GM19452 (cell line): ENCODE data around the gene MAB21L1.

Source experiments
- ATAC-seq: cut with Tn5 transposase; IDR thresholded peaks from one replicate; pipeline ENCODE4 v1.9.1; 2021; ENCODE audit not compliant: unreplicated experiment

Gene MAB21L1

DNA sequence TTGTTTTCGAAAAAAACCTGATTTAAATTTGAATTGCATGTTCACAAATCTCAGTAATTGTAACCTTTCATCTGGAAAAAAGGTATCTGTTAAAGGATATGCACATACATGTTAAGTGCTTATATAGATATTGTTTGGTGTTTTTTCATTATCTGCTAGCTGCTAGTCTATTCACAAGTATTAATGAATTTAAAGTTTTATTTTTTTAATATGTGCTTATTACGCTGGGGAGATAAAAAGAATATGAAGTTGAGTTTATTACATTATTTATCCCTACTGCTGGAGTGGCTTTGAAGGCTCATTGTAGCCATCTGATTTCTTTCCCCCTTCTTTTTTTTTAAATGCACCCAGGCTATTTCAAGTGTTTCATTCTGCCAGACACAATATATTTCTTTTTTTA, 3.9 kb upstream of the MAB21L1 start:
- no peak for ATAC-seq

DNA sequence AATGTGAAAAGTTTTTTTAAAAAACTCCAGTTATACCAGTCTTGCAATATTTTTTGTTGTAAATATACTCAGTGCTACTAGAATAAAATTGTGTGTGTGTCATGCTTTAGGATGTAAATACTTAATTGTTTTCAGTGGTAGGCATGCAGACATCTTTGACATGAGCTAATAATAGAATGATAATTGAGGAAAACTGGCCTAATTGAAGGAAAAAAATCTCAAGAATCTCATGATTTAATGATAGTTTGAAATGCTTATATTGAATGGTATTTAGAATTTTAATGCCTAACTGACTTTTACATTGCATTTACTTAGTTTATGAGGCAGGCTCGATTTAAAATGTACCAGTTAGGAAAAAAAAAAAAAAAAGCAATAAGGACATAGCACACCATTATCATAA, 3.2 kb upstream of the MAB21L1 start:
- ATAC-seq, result no peak

DNA sequence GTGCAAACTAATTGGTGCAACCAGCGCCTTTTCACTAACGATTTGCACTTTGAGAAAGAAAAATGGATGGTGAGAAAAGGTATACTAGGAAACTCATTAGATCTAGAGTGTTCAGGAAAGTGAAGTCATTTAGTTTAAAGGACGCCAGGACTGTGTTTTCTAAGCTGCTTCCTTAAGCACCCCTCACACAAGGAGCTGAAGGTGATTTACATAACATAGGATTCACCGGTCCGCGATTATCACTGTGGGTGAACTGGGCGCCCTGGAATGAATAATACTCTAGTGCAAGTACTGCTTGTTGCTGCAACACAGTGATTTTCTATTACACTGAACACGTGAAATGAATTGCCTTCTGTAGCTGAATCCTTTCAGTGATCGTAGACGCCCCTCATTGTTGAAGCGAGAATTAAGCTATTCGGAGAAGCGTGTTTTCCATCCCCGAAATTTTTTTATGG, 2.6 kb upstream of the MAB21L1 start:
- ATAC-seq, result no peak

DNA sequence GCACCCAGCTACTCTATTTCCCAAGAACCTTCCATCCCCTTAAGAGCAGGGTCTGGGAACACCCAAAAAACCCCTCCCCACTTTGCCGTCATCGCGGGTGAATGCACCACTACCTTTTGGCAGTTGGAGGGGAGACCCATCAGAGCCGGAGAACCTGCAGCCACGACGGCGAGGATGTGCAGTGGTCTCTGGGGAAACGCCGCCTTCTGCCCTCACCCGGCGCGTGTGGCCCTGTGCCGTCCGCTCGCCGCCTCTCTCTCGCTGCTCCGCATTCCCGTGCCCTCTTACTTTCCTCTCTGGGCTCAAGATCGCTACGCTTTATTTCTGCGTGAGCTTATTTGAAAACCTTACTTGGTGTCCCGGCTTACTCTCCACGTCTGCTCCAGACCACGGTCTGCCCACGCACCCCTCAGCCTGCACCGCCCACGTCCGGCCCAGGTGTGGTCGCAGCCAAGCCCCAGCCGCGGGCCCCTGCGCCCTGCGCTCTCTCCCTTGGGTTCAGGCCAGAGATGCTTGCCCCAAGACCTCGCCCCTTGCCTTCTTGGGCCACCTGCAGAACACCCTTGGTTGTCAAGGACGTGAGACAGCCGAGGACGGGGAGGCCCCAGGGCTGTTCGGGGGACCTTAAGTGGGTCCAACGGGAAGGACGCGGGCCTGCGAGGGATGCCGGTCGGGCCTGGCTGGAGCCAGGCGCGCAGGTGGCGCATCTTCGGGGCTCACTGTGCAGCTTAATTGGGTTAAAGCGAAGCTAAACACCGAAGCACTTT, 2.0 kb upstream of the MAB21L1 start:
- ATAC-seq, result no peak

DNA sequence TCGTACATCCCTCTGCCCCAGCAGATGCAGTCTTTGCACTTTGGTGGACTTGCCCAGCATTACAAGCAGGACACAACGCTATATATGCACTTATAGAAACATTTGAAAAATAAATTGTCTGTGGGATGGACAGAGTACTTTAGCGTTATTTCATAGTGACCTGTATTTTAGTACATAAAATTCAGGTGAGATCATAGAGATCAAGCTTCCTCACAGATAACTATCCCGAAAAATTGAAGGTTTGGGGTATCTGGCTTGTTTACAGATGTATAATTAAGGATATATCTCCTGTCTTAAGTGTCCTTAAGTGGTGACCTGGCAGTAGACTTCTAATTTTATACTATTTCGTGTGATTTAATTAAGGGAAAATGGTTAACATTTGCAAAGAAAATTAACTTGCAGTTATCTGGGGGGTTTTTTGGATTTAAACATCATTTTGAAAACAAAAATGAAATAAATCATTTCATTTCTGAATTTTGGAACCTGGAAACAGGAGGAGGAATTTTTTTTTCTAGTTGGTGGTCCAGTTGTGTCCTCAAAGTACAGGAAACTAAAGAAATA, 977 bp upstream of the MAB21L1 start:
- no peak for ATAC-seq

DNA sequence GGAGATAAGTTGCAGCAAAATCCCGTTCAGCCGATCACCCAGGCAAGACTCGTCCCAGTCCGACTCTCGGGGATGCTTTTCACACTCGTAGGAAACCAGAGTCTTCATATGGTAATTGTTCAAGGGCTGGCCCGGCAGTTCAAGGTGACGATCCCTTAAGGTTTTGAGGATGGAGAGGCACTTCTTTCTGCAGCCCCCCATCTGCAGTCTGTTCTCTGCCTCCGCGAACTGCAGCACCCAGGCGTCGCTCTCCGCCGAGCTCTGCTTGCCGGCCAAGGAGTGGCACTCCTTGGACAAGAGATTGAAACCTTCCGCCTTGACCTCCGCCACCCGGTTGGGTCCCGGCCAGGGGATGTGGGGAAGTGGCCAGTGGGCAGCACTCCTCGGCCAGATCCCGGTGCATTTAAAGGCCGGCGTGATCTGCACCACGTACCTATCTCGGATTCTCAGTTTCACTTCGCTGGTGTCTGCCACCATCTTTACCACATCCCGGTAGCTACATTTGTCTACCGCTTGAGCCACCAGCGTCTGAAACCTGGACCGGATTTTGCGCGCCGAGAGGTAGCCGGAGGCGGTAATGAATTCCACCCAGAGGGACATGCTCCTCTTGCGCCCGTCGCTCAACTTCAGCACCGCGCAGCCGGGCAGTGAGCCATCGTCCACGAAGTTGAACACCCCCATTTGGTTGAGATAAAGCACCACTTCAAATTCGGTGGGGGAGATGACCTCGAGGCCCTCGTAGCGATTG, 1.1 kb downstream of the MAB21L1 start:
- ATAC-seq, result no peak

DNA sequence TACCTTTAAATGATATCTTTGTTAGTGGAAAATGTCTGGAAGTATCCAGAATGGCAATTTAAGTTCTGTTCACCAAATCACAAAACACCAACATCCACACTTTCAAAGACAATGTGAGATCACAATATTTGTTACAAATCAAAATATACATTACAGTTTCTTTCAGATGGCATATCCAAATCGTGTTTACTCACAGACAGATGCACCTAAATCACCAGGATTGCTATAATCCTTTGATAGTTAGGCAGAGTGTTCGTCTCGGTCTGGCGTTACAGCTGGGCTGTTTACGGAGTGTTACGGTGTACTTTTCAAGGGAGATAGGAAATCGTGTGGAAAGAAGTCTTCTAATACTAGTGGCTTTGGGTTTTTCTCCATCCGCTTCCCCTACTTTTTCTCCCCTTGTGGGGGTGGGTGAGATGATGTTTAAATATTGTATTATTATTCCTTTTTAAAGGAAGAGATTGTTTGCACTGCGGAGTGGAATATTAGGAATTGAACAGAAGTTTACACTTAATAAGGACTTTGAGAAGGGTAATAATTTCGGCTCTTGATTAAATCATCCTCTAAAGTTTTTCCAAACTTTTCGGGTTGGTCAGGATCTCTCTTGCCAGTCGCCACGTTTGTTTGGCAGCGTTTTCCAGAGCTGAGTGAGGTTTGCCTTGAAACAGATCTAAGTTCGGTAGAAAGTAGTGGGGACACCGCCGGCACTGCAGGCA, 1.8 kb downstream of the MAB21L1 start:
- no peak for ATAC-seq

DNA sequence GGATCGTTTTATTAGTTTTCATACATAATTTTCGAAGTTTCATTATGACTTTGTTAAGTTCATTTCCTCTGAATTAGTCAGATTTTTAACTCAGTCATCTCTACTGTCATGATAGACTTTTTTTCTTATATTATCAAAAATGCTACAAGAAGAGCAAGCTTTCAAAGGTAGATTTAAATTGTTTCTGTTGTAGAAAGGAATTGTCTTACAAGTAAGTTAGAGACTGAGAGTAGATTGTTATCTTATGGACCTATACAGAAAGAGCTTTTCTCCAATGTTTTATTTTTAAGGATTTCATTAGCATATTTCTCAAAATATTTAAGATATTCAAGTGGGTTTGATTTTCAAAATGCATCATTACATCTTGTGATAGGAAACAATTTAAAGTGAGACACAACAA, 2.7 kb downstream of the MAB21L1 start:
- ATAC-seq, result no peak

DNA sequence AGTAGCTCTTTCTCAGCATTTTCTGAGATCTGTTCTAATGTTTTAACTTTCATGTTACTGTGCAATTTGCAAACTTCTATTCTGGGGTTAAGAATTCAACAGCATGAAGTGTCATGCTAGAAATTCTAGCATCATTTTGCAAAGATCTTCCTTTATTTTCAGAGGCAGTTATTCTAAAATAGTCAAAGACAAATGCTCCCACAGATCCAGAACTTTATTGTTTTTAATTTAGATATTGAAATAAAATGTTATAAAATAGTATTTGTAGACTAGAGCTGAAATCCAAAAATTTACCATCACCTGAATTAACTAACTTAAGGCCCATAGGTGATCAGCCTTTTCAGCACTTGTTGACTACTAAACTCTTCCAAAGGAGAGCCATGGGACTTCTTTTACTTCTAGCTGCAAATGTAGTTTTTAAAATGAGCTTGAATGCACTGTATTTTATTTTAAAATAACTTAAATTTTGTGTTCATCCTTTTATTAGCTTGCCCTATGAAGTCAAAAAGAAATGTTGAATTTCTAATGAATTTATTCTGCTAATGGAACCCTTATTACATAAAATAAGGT, 3.2 kb downstream of the MAB21L1 start:
- no peak for ATAC-seq

DNA sequence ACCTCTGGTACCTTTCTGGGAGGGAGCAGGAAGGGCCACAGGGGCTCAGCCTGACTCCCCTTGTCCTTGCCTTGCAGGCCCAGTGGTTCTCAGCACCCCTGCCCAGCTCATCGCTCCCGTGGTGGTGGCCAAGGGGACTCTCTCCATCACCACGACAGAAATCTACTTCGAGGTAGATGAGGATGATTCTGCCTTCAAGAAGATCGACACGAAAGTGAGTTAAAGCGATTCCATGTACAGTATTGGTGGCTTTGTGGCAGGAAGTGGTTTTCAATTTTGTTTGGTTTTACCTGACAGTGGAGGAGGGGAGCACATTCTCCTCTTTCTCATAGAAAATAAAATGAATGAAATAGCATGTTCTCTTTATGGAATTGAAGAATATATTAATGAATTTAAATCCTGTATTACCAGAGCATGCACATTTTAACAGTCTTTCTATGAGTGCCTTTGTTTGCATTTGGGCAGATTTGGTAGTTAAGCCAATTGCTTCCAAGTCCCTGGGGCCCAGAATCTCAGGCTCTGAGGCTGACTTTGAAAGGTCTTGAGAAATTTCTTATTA, 4.1 kb downstream of the MAB21L1 start:
- ATAC-seq, result no peak

DNA sequence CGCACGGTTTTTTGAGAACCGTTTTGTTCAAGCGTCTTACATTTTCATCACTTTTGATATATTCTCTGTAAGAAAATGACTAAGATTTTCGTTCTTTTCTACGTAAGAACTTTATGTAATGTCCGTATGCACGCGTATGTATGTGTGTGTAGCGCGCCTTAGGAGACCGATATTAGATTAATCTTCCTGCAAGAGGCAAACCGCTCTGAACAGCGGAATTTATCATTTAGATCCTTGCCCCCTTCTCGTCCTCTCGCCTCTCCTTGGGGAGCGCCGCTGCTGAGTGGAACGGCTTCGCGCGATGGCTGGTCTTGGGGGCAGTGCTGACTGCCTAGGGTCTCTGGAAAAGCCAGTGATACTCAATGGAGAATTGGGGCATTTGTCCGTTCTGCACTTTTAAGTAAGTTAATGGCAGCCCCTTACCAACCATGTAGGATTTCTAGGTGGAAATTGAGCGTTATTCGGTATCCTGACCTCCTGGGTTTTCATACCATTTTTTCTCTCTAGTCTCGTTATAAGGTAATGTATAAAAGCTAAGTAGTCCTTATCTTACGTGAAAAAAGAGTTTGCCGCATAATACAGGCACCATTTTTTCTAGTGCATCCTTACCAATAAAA, 4.7 kb downstream of the MAB21L1 start:
- no peak for ATAC-seq

DNA sequence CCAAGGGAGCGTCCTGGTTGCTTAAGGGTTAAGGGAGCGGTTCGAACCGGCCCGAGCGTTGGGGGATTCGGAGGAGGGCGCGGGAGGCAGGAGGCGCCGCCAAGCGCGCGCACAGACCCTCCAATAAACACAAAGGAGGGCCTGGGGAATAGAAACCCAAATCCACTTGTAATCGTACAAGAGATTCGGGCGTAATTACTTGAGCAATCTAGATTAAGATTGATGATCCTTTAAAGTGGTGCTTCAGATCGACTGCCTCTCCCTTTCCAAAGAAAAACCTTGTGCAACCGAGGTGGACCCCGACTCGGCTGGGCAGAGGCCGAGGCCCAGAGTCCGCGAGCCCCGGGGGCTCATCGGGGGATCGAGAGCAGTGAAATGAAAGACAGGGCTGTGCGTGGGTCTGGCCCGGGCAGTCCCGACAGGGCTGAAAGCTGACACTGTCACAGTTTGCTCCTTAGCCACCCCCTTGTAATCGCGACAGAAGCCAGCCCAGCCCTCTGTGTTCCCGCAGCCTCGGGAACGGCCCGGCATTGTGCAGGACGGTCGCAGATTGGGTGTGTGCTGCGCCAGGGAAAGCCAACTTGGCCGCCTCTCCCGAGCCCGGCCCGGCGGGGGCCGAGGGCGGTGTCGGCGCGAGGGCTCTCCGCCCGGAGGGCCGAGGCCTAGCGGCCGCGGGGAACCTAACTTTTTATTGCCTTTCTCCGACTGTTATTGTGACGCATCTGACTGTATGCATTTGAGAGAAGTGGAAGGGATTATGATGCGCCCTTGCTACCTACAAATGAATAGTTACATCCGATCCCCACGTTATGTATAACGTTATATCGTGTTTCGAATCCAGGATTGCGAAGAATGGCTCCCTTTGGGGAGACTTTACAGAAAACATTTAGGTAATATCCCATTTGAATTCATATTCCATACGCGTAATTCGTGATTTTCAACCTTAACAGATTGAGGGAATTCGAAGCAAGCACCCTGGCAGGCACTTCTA, 5.5 kb downstream of the MAB21L1 start:
- no peak for ATAC-seq

DNA sequence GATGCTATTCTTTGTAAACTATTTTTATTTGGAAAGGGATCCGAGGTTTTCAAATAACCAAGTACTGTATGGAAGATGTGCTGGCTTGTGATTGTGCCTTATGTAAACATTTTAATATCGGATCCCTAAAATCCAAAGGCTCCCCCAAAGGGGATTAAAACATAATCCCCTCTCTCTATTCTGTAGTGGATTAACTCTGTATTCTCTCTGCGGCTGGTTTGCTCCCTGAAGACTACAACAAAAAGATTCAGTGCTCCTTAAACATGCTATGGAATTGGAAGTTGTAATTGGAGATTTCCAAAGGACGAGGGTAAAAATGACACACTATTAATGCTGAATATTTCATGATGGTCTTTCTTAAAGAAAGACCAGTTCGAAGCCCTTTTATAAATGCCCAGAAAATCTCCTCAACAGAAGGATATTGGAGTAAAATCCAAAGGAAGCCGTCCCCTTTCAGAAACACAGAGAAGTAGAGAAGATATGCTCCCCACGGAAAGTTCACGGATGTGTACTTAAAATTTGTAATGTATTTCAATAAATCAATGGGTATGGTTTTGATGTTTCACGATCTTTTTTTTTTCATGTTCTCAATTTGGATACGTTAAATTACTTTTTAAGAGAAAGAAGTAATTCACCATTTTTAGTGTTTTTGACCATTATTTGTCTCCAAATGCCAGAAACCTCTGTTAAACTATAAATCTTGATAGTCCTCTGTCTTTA, 6.5 kb downstream of the MAB21L1 start:
- no peak for ATAC-seq

DNA sequence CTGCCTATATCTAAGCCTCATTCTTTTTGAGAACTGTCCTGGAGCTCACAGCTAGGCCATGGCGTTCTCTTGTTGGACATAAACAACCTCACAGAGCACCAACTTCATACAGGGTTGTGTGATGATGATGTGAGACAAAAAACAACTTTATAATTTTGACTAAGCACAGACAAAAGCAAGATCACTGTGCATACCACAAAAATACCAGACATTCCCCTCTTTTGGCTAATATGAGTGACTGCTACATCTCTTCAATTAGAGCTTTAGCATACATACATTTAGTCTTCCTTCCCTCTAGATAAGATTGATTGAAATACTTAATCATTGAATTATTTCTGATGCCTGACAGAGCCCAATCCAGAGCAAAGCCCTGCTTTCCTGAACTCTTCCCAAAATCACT, 8.3 kb downstream of the MAB21L1 start:
- no peak for ATAC-seq

DNA sequence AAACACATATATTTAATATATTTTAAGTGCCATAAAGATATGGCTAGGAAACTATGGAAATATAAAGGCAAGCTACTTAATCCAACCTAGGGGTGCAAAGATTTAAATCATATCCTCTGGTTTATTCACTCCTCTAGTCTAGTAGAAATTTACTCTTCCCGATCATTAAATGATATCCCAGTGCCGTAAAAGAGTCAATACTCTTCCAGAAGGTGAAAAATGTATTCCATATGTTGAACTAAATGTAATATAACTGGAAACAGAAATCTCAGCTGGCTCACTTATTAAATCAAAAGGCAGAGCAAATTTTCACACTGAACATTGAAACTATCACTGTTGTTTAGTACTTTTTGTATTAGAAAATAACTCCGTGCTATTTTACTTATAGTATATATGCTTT, 11.1 kb downstream of the MAB21L1 start:
- no peak for ATAC-seq

DNA sequence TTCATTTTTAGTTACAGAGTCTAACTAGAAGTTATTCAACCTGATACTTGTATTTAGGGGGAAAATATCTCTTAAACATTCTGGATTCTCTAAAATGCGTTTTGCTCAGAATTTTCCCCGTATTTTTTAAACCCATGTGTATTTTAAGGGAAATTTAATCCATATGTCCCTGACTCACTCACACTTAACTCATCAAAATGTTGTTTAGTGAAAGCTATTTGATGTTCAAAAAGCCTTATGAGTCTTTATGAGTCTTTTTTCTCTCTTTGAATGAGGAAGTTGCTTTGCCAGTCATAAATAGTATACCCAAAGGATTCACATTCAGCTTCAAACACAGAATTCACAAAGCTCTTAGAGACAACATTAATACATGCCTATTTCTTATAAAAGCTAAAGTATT, 16.4 kb downstream of the MAB21L1 start:
- no peak for ATAC-seq

DNA sequence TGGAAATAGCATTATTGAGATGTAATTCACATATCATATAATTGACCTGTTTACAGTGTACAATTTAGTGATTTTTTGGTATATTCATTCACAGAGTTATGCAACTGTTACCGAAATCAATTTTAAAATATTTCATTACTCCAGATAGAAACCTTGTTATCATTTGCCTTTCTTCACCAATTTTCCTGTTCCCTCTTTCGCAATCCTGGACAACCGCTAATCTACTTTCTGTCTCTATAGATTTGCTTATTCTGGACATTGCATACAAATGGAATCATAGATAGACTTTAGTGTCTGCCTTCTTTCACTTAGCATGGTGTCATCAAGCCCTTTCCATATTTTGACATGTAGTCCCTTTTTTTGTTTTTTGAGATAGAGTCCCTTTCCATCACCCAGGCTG, 19.2 kb downstream of the MAB21L1 start:
- ATAC-seq, result no peak

DNA sequence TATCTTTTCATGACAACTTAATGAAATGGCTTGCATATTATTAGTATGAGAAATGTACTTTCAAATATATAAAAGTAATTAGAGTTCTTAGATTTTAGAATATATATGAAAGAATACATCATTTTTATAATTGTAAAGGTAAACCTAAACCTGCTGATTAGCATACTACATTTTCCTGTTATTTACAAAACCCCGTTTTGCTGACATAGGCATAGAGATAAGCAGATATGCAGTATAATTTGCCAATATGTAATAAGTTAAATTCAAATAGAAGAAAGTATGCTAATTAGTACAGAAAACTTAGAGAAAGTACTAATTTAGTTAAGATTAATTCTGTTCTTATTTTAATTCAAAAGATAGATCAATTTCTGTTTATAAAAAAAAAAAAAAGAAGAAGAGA, 21.5 kb downstream of the MAB21L1 start:
- no peak for ATAC-seq

DNA sequence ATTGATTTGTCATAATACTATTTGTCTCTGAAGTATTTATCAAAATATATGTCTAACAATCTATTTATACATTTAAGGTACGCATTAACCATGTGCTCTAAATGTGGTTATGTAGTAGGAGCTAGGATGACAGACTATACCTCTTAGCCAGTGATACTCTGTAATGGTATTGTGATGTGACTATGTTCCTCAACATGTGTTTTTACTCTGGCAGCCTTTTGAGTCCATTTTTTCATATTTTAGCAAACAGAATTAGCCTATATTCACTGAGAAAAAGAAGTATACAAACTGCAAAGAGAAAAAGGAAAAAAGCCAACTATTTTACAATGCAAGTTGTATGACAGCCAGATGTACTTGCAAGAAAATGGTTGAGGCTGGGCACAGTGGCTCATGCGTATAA, 26.7 kb downstream of the MAB21L1 start:
- no peak for ATAC-seq
